Gastroesophageal sphincter (tissue), 3 donors: ENCODE data around the gene ZNF30.

Experiments used
- CTCF ChIP-seq, 4 experiments: fragments of 200-600 bp in 2 of 4; fragments of 450-650 bp in 2 of 4; sonication (generic) in 1 of 4; IDR thresholded peaks; one replicate each; pipeline ENCODE4 v1.5.1; 2017 to 2019; ENCODE audit warnings: antibody characterized with exemption in 4 of 4, mild to moderate bottlenecking in 2 of 4, moderate library complexity in 2 of 4
- POLR2A ChIP-seq, 2 donors: fragments of 450-650 bp; IDR thresholded peaks; one replicate each; pipeline ENCODE4 v1.6.1; 2017; ENCODE audit warnings: antibody characterized with exemption in 2 of 2, mild to moderate bottlenecking in 2 of 2, moderate library complexity in 1 of 2
- POLR2AphosphoS5 ChIP-seq: sonication (generic); formaldehyde crosslinking; IDR thresholded peaks from one replicate; pipeline ENCODE4 v1.6.1; 2017; ENCODE audit warnings: antibody characterized with exemption

GRCh38 chr19:34990578-34991192 lies 64.0 kb downstream of the ZNF30 start:
- TF ChIP-seq CTCF (IDR thresholded peaks at IDR 0.05), result no peak
- TF ChIP-seq POLR2A (IDR thresholded peaks at IDR 0.05), result no peak
- no peak for TF ChIP-seq POLR2AphosphoS5
